Spleen (tissue), 7 donors: Measurements from ENCODE around the gene FHIT.

Source experiments
- POLR2A ChIP-seq, 3 donors: fragments of 450-650 bp; IDR thresholded peaks; one replicate each; pipeline ENCODE4 v1.5.1; 2017; ENCODE audit warnings: antibody characterized with exemption in 3 of 3, mild to moderate bottlenecking in 1 of 3
- TF ChIP-seq, protein P1 (sequence below), 11 experiments: fragments of 200-600 bp in 7 of 11; fragments of 450-650 bp in 4 of 11; sonication (generic) in 4 of 11; IDR thresholded peaks in 8 of 11; conservative IDR thresholded peaks in 3 of 11; 1 replicate in 7 of 11; 2 replicates in 4 of 11; pipeline versions ENCODE4 v1.4.0 to v1.8.0; 2016 to 2021; ENCODE audit warnings: antibody characterized with exemption in 11 of 11, inconsistent platforms in 4 of 11, mild to moderate bottlenecking in 1 of 11
- donor health status: DM: no; HTN: no; CAD: no; lungs with moderate emphysema.
- donor health status: DM: no; HTN: no; CAD: no.
- donor health status: DM: no; HTN: no; CAD: no.

DNA sequence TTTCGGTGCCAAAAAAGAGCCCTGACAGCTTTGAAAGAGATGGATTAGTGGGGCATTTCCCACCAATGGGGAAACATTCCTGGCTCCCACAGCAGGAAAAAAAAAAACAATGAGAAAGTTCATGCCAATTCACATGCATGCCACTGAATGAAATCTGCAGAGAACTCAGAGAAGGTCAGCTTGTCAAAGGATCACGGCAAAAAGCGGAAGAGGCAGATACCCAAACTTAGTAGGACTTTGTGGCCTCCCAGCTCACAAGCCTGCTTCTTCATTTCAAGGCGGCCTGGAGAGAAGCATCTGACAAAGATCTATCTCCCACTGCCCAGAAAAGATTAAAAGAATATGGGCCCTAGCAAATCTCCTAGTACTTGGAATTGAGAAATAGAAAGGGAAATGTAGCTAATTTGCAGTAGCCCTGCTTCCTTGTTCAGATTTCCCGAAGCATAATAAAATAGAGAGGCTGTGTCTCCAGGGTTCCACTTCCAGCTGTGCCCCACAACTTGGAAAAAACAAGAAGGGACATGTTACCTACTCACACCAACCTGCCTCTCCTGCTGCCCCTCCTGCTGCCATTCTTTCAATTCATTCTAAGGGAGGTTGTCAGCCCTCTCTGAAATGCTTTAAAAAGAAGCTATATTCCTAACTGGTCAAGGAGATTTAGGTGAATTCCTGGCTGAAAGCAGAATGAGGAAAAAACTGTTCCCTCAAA, 170.4 kb downstream of the FHIT start:
- TF ChIP-seq, protein P1, sequence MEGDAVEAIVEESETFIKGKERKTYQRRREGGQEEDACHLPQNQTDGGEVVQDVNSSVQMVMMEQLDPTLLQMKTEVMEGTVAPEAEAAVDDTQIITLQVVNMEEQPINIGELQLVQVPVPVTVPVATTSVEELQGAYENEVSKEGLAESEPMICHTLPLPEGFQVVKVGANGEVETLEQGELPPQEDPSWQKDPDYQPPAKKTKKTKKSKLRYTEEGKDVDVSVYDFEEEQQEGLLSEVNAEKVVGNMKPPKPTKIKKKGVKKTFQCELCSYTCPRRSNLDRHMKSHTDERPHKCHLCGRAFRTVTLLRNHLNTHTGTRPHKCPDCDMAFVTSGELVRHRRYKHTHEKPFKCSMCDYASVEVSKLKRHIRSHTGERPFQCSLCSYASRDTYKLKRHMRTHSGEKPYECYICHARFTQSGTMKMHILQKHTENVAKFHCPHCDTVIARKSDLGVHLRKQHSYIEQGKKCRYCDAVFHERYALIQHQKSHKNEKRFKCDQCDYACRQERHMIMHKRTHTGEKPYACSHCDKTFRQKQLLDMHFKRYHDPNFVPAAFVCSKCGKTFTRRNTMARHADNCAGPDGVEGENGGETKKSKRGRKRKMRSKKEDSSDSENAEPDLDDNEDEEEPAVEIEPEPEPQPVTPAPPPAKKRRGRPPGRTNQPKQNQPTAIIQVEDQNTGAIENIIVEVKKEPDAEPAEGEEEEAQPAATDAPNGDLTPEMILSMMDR (IDR thresholded peaks at IDR 0.05 in 8 of 11, conservative IDR thresholded peaks at IDR 0.05 in 3 of 11): no peak
- no peak for TF ChIP-seq POLR2A (IDR thresholded peaks at IDR 0.05)
